GM18858 (cell line): ENCODE data around the gene ONECUT2.
"Not testable (repeated sequence)": the region's sequence is repeated elsewhere in the genome, so short reads cannot be mapped to it uniquely, and the experiment has no call there.

Source experiments
- ATAC-seq: cut with Tn5 transposase; IDR thresholded peaks from one replicate; pipeline ENCODE4 v1.9.1; 2021; ENCODE audit not compliant: unreplicated experiment

ONECUT2 gene

DNA sequence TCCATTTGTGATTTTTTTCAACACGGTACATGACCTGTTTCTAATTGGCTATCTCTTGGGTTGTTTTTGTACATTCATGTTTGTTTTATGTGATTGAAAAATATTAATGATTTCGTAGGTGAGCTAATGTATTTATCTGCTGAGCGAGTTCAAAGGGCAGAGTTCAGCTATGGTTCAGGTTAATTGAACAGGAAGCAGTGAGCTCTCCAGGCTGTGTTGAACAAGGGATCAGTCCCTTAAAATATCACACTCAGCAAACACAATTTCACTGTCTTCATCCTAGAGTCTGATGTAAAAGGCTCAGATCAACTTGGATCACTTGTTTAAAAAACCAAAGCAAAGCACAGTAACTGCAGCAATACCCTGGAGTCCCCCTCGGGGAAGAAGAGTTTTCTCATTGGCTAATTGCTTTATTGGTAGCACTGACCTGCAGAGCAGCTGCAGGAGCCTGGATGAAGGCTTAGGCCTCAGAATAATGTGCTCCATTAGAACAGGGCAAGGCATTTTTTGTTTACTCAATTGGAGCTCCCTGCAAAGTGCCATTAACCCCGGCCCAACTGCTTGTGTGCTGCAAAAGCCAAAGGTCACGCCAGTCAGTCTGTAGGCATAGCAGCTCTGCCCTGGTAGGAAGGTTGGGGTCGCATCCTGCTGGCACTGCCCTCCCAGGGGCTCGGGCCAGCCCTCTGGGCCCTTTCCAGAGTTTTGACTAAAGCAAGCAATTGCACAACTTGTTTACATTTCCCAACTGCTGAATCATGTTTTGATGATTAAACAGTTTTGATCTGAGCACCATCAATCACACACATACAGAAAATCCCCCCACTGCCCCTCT, 10.5 kb downstream of the ONECUT2 start:
- ATAC-seq: no peak

DNA sequence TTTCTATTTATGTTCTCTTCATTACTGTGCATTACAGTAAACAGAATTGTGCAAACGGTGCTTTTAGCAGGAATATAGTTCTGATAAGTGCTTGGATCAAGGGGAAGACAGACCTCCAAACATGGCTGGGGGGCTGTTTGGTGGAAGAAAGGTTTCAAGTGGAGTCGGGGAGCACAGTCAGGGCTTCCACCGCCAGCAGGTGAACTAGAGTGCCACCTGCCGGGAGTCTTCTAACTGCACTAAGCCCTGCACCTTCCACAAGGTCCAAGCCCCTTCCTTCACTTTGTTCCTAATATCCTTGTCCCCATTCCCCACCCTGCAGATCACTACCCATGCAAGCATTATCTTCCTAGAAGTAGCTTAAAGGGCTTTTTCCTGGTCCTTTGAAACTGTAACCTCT, 11.1 kb downstream of the ONECUT2 start:
- no peak for ATAC-seq

DNA sequence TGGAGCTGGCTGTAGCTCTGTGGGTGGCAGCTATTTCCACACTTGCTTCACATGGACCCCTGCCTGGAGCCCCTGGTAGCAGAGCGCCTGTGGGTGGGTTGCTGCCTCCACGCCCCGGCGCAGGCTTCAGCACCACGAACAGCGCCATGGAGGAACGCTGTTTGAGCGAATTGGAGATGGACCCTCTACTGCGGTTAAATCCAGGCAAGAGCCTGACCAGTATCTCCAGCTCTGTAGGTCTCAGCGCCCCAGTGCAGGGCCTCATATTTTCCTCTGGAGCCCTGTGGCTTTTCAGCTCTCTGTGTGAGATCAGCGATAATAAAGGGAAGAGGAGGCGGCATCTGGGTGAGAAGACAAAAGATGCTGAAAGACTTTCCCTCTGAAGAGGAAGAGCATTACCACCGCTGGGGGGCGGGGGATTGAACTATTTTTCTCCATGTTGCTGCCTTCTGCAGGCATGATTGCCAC, 12.0 kb downstream of the ONECUT2 start:
- ATAC-seq: no peak

DNA sequence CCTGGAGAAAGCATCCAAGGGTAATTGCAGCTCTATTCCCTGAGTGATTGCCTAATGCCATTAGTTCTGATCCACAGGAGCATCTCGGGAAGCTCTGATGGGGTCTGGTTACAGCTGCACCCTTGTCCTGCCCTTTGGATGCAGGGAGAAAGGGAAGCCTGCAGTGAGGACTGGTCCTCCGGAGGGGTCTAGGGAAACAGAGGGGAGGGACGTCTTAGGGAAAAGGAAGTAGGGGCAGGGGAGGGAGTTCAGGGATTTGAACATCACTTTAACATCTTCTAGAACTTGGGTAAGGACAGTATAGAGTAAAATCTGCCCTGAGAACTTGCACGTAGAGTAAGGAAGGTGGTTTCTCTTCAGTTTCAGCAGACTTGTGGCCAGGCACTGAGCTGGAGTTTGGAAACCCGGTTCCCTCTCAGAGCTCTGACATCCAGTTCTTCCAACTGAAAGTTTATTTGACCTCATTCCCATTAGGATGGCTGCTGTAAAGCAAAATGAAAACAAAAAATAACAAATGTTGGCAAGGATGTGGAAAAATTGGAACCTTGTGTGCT, 20.5 kb downstream of the ONECUT2 start:
- ATAC-seq: no peak

DNA sequence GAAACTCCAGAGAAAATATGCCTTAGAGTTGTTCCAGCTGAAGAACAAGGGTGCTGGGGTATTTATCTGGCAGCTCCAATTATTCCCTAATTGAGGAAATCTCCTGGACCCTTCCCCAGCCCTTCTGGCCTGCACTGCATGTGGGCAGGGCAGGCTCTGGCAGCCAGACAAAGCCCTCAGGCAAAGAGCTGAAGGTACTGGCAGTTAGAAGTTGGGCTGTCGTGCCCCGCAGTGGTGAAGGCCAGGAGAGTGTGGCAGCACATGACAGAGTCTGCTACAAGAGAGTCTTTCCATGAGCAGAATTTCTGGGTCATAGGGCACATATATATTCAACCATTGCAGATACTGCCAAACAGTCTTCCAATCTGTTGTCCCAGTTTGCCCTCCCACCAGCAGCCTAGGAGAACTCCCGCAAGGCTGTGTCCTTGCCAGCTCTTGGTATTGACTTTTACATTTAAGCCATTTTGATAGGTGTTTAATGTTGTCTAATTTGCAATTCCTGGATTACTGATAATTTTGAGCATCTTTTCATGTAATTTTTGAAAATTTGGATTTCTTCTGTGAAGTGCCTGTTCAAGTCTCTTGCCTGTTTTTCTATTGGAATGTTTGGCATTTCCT, 26.6 kb downstream of the ONECUT2 start:
- no peak for ATAC-seq

DNA sequence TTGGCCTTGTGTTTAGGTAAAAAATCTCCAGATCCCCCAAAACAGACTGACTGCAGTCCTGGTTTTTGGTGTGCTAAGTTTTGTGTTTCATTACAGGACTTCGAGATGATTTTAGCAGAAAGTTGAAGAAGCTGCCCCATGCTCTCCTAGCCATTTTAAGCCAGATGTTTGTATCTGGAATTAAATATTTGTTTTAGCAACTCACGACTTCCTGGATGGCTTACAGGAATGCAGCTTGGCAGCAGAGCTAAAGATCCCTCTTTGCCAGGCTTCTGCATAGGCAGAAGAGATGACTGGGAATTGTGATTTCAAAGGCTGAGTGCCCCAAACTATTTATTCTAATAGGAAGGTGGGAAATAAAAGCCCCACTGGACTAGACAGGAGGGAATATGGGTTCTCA, 31.1 kb downstream of the ONECUT2 start:
- ATAC-seq: no peak

DNA sequence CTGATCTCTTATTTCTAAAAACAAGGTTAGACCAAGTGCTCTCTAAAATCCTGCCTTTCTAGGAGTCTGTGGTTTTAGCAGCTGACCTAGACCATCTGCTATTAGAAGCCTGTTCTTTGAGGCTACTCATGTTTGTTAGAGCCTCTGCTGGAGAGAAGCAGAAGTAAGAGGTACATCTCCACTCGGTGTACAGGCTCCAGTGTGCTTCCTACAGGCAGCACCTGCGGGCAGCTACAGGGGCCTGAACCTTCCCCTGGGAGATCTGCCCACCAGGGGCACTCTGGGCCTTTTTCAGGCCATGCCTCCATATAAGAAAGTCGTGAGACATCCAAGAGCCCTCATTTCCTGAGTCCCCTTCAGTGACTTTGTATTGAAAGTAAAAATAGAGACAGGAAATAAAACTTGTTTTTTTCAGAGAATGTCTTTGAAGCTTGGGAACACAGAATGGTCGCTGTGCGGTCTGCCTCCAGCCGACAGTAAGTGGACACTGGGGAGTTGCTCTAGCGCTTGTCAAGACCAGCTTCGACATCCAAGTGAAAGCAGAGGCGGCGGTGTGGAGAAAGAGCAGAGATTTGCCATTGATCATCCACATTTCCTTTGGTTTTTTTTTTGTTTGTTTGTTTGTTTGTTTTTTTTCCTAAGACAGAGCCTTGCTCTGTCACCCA, 31.7 kb downstream of the ONECUT2 start:
- no peak for ATAC-seq

DNA sequence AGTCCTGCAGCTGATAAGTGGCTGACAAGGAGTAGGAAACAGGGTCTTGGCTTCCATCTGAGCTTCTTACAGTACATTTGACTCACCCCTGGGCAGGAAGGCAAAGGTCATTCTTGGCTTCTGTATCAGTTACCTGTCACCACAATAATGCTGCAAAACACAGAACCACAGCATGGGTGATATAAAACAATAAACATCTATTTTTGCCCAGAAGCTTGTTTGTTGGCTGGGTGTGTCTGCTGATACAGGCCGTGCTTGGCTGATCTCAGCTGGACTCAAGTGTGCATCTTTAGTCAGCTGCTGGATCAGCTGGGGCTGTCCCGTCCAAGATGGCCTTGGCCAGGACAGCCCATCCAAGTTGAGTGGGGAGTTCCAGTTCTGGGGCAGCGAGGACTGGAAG, 34.7 kb downstream of the ONECUT2 start:
- no peak for ATAC-seq

DNA sequence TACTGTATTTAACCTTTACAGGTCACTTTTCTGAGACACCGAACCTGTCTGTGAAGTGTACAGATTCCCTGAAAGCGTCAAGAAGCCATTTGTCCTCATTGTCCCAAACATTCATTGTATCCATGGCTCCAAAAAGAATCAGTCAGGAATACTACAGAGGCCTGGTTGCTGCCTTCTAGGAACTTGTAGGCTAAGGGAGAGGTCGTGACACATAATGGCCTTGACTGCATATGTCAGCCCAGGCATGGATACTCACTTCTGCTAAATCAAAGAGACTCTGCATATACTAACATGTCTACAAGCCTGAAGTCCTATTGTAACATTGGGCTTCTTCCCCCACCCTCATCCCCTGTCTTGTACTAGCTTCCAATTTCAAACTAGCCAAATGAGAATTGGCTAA, 40.2 kb downstream of the ONECUT2 start:
- ATAC-seq: no peak

DNA sequence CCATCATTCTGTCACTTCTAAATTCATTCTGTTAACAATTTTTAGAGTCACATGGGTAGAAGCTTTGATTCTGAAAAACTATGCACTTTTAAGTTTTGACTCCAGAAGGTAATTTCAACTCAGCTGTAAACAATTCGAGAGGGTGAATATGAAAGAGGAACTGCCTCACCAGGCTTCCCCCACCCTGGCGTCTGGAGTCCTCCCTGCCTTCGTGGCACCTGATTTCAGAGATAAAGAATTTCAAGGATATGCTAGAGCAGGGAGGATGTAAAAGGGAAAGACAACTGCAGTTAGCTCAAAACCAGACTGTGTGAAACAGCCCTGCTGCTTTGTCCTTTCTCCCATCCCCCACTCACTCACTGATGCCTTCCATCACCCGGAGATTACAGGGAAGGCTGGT, 40.7 kb downstream of the ONECUT2 start:
- ATAC-seq: no peak

DNA sequence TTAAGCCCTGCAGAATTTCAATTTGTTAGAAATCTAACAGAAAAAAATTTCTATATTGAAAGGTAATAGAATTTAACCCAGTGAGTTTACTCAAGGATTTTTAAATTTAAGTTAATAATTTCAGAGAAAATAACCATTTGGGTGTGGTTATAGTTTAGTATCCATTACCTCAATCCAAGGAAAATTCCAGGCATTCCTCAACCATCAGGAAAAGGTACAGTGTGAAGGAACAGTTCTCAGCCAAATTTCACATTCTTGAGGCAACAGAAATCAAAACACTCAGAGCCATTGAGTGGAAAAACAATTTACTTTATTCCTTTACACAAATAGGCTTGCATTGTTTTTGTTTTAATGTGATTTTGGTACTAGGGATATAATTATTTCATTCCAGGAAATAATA, 45.6 kb downstream of the ONECUT2 start:
- ATAC-seq: no peak

DNA sequence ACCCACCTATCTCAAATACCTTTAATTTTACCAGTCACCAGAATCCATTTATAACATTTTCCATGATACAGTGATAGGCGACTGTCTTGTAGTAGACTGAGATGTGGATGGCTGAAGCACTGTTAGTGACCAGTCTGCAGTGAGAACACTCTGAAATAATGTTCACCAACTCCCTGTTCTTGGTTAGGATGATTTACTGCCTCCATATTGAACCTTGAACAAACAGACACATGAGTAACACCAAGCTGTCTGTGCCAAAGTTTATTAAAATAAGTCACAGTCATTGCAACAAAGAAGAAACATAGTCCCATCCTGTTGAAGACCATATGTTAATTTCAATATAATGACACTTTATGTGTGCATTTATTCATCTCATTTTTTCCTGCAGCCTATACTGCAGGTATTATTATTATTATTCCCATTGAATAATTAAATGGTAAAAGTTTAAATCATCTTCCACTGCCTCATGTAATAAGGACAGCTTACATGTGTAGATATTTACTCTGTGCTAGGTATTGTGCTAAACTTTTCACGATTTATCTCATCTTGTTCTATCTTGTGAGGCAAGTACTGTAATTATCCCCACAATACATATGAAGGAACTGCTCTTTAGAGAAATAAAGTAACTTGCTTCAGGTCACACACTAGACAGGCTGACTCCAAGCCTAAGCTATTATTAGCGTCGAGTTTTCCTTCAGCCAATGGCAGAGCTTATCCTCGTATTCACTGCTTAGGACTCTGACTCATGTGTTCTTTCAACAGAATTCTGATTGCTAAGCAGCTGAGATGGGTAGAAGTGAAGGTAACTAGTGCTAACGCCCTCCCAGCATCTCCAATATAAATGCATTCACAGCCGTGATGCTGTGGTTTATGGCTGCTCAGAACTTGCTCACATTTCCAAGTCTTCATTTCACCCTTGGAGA, 62.5 kb downstream of the ONECUT2 start:
- ATAC-seq: no peak

DNA sequence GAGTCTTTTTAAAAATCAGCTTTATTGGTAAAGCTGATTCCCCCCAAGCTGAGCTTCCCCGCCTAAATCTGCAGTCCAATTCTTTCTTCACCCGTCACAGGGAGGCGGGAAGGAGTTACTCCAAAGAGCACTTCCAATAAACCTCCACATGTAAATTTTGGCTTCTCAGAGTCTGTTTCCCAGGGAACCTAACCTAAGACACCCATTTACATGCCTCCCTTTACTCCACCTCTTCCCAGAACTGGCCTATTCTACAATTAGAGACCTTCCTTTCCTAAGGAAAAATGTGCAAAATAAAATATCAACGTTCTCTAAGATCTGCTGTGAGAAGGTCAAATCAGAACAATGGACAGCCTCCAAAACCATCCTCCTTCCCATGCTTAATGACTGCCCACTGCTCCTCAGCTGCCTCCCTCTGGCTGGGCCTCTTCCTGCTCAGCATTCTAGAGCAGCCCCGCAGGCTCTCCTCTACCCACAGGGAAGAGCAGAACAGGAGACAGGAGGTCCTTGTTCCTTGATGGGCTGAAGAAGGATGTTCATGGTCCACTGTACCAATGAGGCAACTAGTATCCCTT, 63.6 kb downstream of the ONECUT2 start:
- no peak for ATAC-seq

DNA sequence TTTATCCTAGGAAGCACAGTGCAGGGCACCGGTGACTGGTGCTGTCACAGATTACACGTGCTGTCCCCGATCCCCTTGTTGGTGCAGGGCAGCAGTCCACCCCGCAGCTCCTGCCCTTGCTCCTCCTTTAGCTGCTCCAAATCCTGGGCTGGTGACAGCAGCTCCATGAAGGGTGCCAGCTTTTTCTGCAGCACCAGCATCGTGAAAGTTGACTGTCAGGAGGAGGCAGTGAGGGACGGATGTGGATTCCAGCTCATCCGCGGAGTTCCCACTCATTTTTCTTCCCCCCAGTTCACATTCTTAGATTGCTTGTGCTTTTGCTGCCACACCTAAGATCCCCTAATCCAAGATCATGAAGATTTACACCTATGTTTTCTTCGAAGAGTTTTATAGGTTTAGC, 67.5 kb downstream of the ONECUT2 start:
- ATAC-seq: no peak

DNA sequence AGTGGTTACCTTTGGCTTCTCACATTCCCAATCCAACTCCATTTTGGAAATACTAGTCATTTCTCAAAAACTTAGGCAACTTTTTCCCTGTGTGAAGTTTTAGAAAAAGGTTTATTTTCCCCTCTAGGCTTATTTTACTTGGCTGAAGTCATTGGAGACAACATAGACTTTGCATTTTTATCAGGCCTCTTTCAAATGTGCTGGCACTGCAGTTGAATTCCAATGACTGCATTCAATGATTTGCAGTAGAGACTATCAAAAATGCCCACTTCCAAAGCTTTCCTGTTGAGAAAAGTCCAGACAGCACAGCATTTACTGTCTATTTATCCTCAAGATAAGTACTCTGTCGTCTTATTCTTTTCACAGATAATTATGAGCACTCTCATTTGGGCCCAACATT, 70.1 kb downstream of the ONECUT2 start:
- no peak for ATAC-seq

DNA sequence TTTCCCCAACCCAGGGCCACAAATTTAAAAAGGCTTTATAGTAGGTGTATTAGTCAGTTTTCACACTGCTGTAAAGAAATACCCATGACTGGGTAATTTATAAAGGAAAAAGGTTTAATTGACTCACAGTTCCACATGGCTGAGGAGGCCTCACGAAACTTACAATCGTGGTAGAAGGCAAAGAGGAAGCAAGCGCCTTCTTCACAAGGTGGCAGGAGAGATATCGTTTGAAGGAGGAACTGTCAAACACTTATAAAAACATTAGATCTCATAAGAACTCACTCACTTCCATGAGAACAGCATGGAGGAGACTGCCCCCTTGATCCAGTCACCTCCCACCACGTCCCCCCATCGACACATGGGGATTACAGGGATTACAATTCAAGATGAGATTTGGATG, 80.9 kb downstream of the ONECUT2 start:
- no peak for ATAC-seq

DNA sequence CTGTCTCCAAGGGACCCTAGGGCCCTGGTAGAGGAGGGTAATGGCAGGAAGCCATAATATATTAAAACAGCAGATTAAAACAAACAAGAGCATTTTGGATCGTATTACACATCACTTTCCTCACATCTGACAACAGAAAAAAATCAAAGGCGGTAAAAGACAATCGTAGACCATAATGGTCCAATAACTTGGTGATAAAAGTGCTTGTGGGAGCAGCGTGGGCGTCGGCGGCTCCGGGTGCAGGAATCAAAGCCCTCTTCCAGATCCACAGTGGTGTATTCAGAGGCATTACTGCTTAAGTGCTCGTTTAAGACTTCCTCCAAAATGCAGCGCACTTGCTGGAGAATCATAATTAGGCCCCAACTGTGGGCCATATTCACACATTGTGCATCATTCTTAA, 83.4 kb downstream of the ONECUT2 start:
- no peak for ATAC-seq

DNA sequence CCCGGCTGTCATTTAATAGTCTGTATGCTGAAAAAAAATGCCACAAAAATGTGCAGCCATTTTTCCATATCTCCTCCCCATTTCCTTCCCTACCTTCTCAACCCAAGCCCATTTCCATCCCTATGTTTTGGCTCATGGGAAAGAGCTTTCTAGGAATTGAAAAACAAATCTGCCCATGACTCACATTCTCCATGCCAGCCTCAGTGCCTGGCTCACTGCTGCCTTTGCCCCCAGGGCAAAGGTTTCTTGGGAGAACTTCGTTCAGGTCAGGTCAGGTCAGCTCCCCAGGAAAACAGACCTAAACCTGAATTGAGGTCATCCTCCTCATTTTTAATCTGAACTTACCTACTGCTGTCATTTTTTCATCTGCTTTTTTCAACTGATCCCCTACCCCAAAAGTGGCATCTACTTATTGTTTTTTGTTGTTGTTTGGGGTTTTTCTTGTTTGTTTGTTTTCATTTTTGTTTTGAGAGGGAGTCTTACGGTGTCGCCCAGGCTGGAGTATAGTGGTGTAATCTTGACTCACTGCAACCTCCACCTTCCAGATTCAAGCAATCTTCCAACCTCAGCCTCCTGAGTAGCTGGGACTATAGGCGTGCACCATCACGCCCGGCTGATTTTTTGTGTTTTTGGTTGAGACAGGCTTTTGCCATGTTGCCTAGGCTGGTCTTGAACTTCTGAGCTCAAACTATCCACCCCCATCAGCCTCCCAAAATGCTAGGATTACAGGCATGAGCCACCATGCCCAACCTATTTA, 84.7 kb downstream of the ONECUT2 start:
- no peak for ATAC-seq

DNA sequence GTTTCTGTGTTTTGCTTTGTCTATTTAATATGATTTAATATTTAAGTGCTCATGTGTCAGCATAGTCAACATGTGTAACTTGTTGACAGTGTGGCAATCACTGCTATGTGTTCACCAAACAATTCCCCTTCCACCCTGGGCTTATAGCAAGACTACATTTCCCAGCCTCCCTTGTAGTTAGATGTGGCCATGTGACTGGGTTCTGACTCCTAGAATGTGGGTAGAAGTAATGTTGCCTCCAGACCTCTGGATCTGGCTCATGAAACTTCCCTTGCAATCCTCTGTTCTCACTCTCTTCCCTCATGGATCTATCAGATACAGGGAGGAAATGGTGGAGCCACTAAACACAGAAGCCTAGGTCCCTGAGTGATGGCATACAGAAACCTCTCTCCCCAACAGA, 87.2 kb downstream of the ONECUT2 start:
- not testable (repeated sequence) for ATAC-seq
